Kasumi-1 (cell line): ENCODE results near the gene SSR1.
A peak's percentile ranks its signal among the peaks of the same experiment; 100 is the strongest.
"Not testable (repeated sequence)": the region's sequence is repeated elsewhere in the genome, so short reads cannot be mapped to it uniquely, and the experiment has no call there.

Experiments used
- DNase-seq, 2 experiments: peaks; one replicate each; lab custom pipeline; 2025; lab: John Stamatoyannopoulos, UW

Gene SSR1

DNA sequence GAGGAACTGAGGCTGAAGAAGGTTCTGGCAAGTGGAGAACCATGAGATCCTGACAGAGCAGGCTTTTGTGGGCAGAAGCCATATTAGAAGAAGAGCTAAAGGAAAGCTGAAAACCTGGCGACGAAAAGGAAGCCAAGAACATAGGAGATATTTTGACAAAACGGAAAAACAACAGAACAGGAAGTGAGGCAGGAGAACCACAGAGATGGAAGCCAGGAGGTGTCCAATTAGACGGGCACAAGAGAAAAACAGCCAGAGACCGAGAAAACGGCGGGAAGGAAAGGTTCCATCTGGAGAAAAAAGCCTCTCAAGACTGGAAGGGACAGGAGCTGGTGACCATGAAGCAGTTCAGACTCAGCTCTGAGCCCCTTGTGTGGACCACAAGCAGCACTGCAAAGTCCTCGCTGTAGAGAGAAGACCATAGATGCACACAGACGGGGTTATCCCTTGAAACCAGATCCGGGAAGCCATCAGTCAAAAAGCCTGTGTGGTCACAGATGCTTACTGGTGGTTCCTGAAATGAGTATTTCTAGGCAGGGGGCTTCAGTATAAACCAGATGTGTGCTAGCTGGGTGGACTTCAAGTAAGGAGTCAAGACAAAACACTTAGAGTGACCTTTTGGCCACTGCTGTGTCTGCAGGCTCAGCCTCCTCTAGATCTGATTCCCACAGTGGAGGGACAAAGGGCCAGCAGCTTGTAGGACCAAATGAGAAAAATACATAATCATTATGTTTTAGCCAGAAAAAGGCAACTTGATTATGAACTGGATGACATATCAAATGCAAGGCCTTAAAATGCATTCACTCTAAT, 30.7 kb downstream of the SSR1 start:
- no peak for DNase-seq

DNA sequence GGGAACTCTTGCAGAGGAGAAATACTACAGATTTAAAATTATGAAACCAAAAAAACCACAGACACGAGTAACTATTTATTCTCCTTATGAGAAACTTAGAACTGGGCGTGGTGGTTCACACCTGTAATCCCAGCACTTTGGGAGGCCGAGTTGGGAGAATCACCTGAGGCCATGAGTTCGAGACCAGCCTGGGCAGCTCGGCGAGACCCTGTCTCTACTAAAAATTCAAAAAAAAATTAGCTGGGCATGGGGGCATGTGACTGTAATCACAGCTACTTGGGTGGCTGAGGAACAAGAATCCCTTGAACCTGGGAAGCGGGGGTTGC, 36.8 kb downstream of the SSR1 start:
- no peak for DNase-seq

- DNase-seq: not testable (repeated sequence)
Measured at GRCh38 chr6:7274525-7274924, 38.5 kb downstream of the SSR1 start.

DNA sequence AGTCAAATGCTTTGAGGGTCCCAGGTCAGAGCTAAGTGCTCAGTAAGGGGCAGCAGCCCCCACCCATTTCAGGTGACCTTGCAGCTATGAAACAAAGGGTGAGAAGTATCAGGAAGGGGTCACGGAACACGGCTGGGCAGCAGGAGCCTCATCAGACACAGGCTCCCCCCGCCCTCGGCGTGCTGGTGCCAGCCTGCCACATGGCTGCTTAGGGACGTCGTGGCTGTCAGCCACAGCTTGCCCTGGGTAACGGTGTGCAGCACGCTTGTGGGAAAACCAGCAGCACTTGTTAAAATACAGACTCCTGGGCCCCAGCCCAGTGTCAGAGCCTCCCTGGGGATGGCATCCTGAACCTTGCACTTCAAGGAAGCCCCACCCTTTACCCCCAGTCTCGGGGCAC, 39.3 kb downstream of the SSR1 start:
- no peak for DNase-seq

DNA sequence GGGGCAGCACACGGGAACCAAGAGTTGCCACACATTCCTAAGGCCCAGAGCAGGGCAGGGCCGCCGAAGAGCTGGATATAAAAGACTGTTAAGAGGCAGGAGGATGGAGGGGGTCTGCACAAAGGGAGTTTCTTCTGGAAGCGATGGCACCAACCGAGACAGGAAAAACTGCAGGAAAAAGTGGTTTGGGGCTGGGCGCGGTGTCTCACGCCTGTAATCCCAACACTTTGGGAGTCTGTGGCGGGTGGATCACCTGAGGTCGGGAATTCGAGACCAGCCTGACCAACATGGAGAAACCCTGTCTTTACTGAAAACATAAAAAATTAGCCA, 41.8 kb downstream of the SSR1 start:
- no peak for DNase-seq

GRCh38 chr6:7270320-7271204, 42.4 kb downstream of the SSR1 start:
- DNase-seq: no peak

DNA sequence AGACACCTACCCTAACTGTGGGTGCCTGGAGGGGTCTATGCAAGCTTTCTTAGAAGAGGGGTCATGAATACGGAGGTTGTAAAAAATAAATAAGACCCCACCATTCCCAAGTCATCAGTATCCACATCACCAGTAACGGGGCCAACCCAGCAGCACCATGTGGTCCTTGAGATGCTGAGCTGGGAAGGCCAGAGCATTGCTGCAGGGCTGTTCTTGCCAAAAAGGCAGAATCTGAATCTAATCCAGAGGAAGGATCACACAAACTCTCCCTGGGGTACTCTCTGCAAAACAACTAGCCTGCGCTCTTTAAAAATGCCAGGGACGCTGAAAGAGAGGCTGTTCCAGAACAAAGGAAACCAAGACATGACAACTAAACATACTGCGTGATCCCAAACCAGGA, 43.2 kb downstream of the SSR1 start:
- DNase-seq: no peak

GRCh38 chr6:7268816-7269555, 44.0 kb downstream of the SSR1 start:
- no peak for DNase-seq

DNA sequence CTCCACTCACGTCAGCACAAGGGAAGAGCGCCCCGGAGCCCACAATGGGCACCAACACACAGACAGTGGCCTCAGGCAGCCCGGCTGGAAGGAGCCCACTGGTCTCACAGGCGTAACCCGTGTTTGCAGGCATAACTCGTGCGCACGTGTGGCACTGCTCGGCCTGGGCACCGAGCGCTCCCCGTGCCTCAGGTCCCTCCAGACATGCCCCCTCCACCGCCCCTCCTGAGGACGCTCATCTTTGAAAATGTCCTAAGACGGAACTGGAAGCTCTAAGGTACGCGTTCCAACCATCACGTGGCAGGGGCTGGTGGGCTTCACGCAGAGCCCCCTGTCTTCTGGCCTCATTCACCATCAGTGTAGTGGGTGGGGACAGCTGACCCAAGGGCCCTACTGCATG, 44.6 kb downstream of the SSR1 start:
- DNase-seq: no peak

DNA sequence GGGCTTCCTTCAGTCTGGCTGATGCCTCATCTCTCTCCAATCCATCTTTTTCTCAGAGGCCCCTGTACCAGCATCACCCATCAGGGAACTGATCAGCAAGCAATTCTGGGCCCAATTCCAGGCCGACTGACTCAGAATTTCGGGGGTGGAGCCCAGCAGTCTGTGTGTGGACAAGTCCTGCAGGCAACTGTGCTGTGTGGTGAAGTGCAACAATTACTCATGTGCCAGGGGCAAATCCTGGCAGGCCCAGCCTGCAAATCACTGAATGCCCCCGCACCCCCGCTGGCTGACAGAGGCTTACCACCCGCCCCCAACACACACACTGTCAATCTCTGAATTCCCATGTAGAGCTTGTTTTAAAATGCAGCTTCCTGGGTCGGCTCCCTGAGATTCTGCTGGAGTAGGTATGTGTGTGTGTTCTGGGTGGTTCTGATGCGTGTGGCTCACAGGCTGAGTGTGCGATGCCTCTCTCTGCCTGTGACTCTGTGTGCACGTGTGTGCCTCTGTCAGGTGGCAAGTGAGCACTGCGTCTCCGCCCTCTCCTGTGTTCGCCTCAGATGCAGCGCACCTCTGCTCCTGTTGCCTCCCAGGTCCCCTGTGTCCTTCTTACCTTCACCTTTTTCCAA, 45.4 kb downstream of the SSR1 start:
- DNase-seq: no peak

GRCh38 chr6:7267071-7267465, 45.9 kb downstream of the SSR1 start:
- DNase-seq: no peak

DNA sequence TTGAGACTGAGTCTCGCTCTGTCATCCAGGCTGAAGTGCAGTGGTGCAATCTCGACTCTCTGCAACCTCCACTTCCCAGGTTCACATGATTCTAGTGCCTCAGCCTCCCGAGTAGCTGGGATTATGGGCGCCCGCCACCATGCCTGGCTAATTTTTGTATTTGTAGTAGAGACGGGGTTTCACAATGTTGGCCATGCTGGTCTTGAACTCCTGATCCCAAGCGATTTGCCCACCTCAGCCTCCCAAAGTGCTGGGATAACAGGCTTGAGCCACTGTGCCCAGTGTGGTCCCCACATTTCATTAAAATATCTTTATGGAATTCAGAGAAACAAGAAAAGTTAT, 47.6 kb downstream of the SSR1 start:
- not testable (repeated sequence) for DNase-seq

DNA sequence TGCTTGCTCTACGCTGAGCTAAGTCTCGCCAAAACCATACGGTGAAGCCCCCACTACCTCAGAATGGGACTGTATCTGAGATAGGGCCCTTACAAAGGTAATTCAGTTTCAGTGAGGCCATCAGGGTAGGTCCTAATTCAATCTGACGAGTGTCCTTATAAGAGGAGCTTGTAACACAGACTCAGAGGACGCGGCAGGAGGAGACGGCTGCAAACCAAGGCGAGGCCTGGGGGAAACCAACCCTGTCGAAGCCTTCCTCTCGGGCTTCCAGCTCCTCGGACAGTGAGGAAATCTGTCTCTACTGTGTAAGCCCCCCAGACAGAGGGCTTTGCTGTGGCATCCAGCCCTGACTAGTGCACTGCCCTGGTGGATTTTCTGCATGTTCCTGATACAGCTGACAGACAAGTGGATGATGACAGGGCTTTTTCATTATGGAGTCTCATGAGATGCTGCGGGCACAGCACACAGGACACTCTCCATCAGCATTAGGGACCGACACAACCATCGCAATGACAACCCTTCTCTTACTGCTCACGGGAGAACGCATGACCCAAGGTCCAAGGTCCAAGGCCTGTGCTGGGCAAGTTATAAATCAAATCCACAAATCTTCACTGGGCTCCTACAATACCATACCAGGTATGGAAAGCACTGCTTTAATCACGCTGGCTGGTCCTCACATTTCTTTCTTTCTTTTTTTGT, 48.2 kb downstream of the SSR1 start:
- no peak for DNase-seq

GRCh38 chr6:7264041-7264440, 49.0 kb downstream of the SSR1 start:
- no peak for DNase-seq

DNA sequence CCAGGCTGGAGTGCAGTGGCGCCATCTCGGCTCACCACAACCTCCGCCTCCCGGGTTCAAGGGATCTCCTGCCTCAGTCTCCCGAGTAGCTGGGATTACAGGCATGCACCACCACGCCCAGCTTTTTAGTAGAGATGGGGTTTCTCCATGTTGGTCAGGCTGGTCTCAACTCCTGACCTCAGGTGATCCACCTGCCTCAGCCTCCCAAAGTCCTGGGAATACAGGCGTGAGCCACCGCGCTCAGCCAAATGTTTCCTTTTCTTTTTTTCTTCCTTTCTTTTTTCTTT, 49.5 kb downstream of the SSR1 start:
- not testable (repeated sequence) for DNase-seq

- DNase-seq: peak in 1 of 2 experiments; percentile 18
Measured at GRCh38 chr6:7262746-7263518, 50.1 kb downstream of the SSR1 start.

GRCh38 chr6:7261852-7262461, 51.0 kb downstream of the SSR1 start:
- no peak for DNase-seq

DNA sequence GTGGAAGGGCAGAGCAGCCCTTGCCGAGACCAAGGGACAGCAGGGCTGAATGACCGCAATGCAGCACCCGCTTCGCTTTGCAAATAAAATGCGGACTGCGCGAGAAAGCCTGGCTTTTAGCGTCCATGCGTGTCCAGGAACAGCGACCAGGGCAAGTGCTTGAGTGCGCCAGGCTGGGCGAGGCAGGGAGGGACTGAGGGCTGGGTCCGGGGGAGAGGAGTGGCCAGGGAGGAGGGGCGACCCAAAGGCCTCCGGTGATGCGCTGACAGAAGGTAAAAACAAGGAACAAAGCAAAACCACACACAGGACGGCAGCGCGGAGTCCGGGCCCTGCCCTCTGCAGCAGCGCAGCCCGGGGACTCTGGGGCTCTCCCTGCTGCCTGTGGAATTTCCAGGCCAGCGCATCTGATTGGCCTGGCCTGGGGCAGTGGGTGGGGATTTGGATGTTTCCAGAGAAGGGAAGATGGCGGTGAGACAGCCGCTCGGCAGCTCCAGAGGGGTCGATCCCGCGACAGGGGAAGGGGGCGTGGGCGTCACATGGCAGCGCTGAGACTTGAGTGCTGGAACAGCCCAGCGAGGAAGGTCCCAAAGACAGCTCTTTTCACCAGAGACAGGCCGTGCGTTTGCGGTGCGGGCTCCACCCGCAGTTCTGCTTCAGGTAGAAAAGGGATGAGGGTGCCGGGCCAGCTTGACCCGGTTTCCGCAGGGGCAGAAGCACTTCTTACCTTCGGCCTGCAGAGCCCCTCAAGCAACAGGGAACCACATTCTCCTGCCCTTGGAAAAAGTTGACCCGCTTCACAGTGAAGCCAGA, 51.8 kb downstream of the SSR1 start:
- peak; percentile 77 to 84 for DNase-seq

GRCh38 chr6:7260291-7261031, 52.5 kb downstream of the SSR1 start:
- no peak for DNase-seq
